Naive thymus-derived CD4-positive, alpha-beta T cell (primary cell): Measurements from ENCODE around the gene SENP1. TPM values are rescaled to one million over a fixed set of nuclear protein-coding genes. Genes with fewer than 3 reads are reported as not detected.
A peak's percentile ranks its signal among the peaks of the same experiment; 100 is the strongest.

Source experiments
- ATAC-seq: fragments of 150-1000 bp; cut with Tn5 transposase; 2 replicates; pipeline ENCODE4 v1.10.0; 2021; ENCODE audit warnings: mild to moderate bottlenecking, moderate library complexity
- CTCF ChIA-PET: fragments of 350-600 bp; sonication (Branson Sonifier 250); formaldehyde crosslinking; loops from one replicate; lab custom pipeline; 2021; ENCODE audit warnings: antibody characterized with exemption; lab: Charles Lee
- POLR2A ChIA-PET: fragments of 350-600 bp; sonication (Branson Sonifier 250); formaldehyde crosslinking; loops from one replicate; lab custom pipeline; 2021; ENCODE audit warnings: antibody characterized with exemption, inconsistent platforms; lab: Charles Lee
- DNase-seq, 9 donors: peaks; one replicate each; pipeline versions ENCODE4 v3.0.0 to v3.0.0-alpha.2; 2020 to 2022; ENCODE audit warnings: mixed read lengths in 1 of 9
- H3K27ac ChIP-seq: one replicate; pipeline ENCODE4 v1.7.0; 2013; ENCODE audit warnings: mild to moderate bottlenecking, low read depth, low read length, moderate library complexity
- H3K27me3 ChIP-seq, 2 donors: one replicate each; pipeline ENCODE4 v1.7.0; 2013; ENCODE audit warnings: low read length in 2 of 2, mild to moderate bottlenecking in 2 of 2, moderate library complexity in 2 of 2; ENCODE audit not compliant: control insufficient read depth in 2 of 2, insufficient read depth in 2 of 2
- H3K36me3 ChIP-seq, 3 experiments: 1 replicate in 2 of 3; 2 replicates in 1 of 3; pipeline ENCODE4 v1.7.0; 2013; ENCODE audit warnings: low read length in 3 of 3, mild to moderate bottlenecking in 3 of 3, moderate library complexity in 1 of 3; ENCODE audit not compliant: insufficient read depth in 3 of 3, control insufficient read depth in 2 of 3
- H3K4me1 ChIP-seq, 2 donors: one replicate each; pipeline ENCODE4 v1.7.0; 2013; ENCODE audit warnings: low read length in 2 of 2, mild to moderate bottlenecking in 2 of 2, moderate library complexity in 1 of 2; ENCODE audit not compliant: control insufficient read depth in 2 of 2, insufficient read depth in 2 of 2
- H3K4me3 ChIP-seq: 2 replicates; pipeline ENCODE4 v1.7.0; 2013; ENCODE audit warnings: mild to moderate bottlenecking, low read length
- H3K9me3 ChIP-seq, 3 experiments: 1 replicate in 2 of 3; 2 replicates in 1 of 3; pipeline ENCODE4 v1.7.0; 2013; ENCODE audit warnings: low read length in 3 of 3; ENCODE audit not compliant: control insufficient read depth in 2 of 3
- H3K27ac Mint-ChIP-seq, 9 donors: one replicate each; pipeline ENCODE4 v1.8.0; 2020 to 2022; ENCODE audit warnings: mixed read lengths in 9 of 9, mild to moderate bottlenecking in 8 of 9, moderate library complexity in 5 of 9, inconsistent platforms in 2 of 9
- H3K27me3 Mint-ChIP-seq, 5 donors: one replicate each; pipeline ENCODE4 v1.8.0; 2021 to 2022; ENCODE audit warnings: mixed read lengths in 5 of 5, mild to moderate bottlenecking in 1 of 5
- H3K36me3 Mint-ChIP-seq, 5 donors: one replicate each; pipeline ENCODE4 v1.8.0; 2020 to 2022; ENCODE audit warnings: mixed read lengths in 5 of 5, mild to moderate bottlenecking in 3 of 5, inconsistent platforms in 1 of 5
- H3K4me1 Mint-ChIP-seq, 7 donors: one replicate each; pipeline ENCODE4 v1.8.0; 2020 to 2022; ENCODE audit warnings: mixed read lengths in 7 of 7, mild to moderate bottlenecking in 3 of 7, inconsistent platforms in 1 of 7
- H3K4me3 Mint-ChIP-seq, 10 donors: one replicate each; pipeline ENCODE4 v1.8.0; 2020 to 2022; ENCODE audit warnings: mild to moderate bottlenecking in 10 of 10, mixed read lengths in 10 of 10, moderate library complexity in 6 of 10, inconsistent platforms in 2 of 10
- H3K9me3 Mint-ChIP-seq, 11 donors: one replicate each; pipeline ENCODE4 v1.8.0; 2020 to 2022; ENCODE audit warnings: mixed read lengths in 11 of 11, mild to moderate bottlenecking in 4 of 11, inconsistent platforms in 1 of 11, moderate library complexity in 1 of 11
- intact Hi-C, 2 donors: fragments of 100-400 bp; cut with micrococcal nuclease; formaldehyde crosslinking; loops; one replicate each; pipeline ENCODE4 v1.15.1; 2023
- polyA plus RNA-seq, 2 donors: library from polyadenylated mRNA; unstranded; fragments of 300-500 nt; fragmentation: Illumina TruSeq; gene quantifications; one replicate each; pipeline ENCODE4 v1.2.3, GENCODE V29; 2021
- total RNA-seq, 6 experiments: library from RNA in 5 of 6; stranded (reverse) in 5 of 6; gene quantifications; 1 replicate in 5 of 6; 2 replicates in 1 of 6; pipeline ENCODE4 v1.2.3 and lab custom pipeline; 2021 to 2026

SENP1 gene
- total and polyA plus RNA-seq, 7 experiments from 2014 or later, result 12.0 to 41.9 (median 23.2) TPM

DNA sequence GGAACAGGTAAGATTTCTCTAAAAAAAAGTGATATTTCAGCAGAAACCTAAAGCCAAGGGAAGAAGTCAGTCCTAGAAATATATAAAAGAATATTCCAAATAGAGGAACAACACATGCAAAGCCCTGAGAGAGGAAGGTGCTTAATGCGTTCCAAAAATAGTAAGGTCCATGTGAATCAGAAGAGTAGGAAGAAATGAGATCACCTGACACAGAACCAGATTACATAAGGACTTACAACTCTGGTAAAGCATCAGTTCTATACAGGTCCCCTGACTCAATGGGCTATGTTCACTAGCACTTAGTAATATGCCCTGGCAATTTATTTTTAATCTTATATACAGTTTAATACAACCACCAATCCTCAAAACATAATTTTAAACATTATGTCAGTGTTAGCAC is 30.0 kb downstream of the SENP1 start:
- DNase-seq, result no peak
- CTCF ChIA-PET, result no interaction called here
- Mint-ChIP-seq H3K9me3 (peaks cover 0 to 2% (median 0%) of the 10 kb centered on the region in 11 donors), H3K27ac (peak overlapping the region in 1 of 9 donors; percentile 76), H3K36me3 (peaks cover 12 to 50% (median 18%) of the 10 kb centered on the region in 5 donors), H3K4me3 (no peak overlapping the region), H3K27me3 (no peaks in the 10 kb centered on the region), H3K4me1 (peaks cover 0 to 5% (median 0%) of the 10 kb centered on the region in 7 donors)
- intact Hi-C loops, result no loop called here
- H3K27me3 ChIP-seq, result no peaks in the 10 kb centered on the region
- H3K9me3 ChIP-seq, result no peaks in the 10 kb centered on the region
- H3K4me1 ChIP-seq, result no peaks in the 10 kb centered on the region
- H3K4me3 ChIP-seq, result no peak overlapping the region
- ATAC-seq, result no peak
- peaks cover 8 to 42% (median 11%) of the 10 kb centered on the region in 3 experiments for H3K36me3 ChIP-seq
- no peak overlapping the region for H3K27ac ChIP-seq
- POLR2A ChIA-PET, result interaction anchor here (0.6 kb wide), 1 partner anchor 29 kb away, joined by 5 read pairs; the partner anchor contains the start of gene SENP1

DNA sequence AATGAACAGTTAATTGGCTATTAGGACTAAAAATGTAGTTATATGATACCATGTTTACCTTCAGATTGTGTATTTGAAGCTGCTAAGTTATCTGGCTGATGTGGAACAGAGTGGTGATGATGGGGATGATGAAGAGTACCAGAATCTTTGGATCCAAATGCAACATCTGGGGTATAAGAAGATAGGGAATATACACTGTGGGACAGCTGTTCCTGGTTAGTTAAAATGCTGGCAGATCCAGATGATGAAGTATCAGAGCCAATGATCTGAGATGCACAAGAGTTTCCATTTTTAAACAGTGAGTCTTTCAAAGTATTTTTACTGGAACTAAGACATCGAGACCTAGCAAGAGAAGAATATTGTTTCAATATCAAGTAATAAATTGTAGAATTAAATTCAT is 31.6 kb downstream of the SENP1 start:
- ATAC-seq (no peak), DNase-seq (no peak)
- intact Hi-C loops, result no loop called here
- Histone ChIP-seq H3K36me3 (peaks cover 11 to 48% (median 13%) of the 10 kb centered on the region in 3 experiments), H3K27me3 (no peaks in the 10 kb centered on the region), H3K9me3 (no peaks in the 10 kb centered on the region), H3K4me1 (no peaks in the 10 kb centered on the region), H3K4me3 (no peak overlapping the region), H3K27ac (no peak overlapping the region)
- Mint-ChIP-seq H3K36me3 (peaks cover 19 to 53% (median 26%) of the 10 kb centered on the region in 5 donors), H3K27ac (no peak overlapping the region), H3K27me3 (no peaks in the 10 kb centered on the region), H3K4me1 (peaks cover 0 to 5% (median 0%) of the 10 kb centered on the region in 7 donors), H3K4me3 (no peak overlapping the region), H3K9me3 (peaks cover 0 to 2% (median 0%) of the 10 kb centered on the region in 11 donors)
- POLR2A ChIA-PET, result no interaction called here
- CTCF ChIA-PET, result interaction anchor here (0.7 kb wide), 1 partner anchor 174 kb away, joined by 3 read pairs; no protein-coding TSS in a partner anchor

DNA sequence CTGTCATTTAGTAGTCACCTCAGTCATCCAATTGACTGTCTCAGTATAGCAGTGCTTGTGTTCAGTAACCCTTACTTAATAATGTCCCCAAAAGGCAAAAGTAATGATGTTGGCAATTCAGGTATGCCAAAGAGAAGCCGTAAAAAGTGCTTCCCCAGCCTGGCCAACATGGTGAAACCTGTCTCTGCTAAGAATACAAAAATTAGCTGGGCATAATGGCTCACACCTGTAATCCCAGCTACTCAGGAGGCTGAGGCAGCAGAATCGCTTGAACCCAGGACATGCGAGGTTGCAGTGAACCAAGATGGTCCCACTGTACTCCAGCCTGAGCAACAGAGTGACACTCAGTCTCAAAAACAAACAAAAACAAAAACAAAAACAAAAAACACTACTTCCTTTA is 33.6 kb downstream of the SENP1 start:
- intact Hi-C loops, result no loop called here
- Histone ChIP-seq H3K4me1 (no peaks in the 10 kb centered on the region), H3K9me3 (no peaks in the 10 kb centered on the region), H3K36me3 (peaks cover 13 to 62% (median 14%) of the 10 kb centered on the region in 3 experiments), H3K27me3 (no peaks in the 10 kb centered on the region), H3K27ac (no peak overlapping the region), H3K4me3 (no peak overlapping the region)
- ATAC-seq (no peak), DNase-seq (no peak)
- H3K36me3 Mint-ChIP-seq, result peaks cover 24 to 52% (median 28%) of the 10 kb centered on the region in 5 donors
- peaks cover 0 to 1% (median 0%) of the 10 kb centered on the region in 11 donors for H3K9me3 Mint-ChIP-seq
- peaks cover 0 to 5% (median 0%) of the 10 kb centered on the region in 7 donors for H3K4me1 Mint-ChIP-seq
- ChIA-PET POLR2A (no interaction called here), CTCF (interaction anchor here (1.2 kb wide), 1 partner anchor 91 kb away, joined by 3 read pairs; no protein-coding TSS in a partner anchor)
- H3K27me3 Mint-ChIP-seq, result no peaks in the 10 kb centered on the region
- H3K4me3 Mint-ChIP-seq, result no peak overlapping the region
- no peak overlapping the region for H3K27ac Mint-ChIP-seq

DNA sequence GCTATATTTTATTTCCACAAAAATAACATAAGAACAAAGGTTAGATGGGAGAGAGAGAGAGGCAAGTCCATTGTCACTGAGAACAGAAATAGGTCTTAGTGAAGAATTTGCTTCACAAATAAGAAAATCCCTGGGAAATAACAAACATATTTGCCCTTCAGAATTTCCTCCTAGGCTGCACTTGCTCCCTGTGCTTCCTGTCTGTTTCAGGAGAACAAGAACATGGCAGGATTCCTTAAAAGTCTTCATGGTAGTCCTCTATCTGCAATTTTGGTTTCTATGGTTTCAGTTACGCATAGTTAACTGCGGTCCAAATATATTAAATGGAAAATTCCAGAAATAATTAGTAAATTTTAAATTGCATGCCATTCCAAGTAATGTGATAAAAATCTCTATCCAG is 34.1 kb downstream of the SENP1 start:
- no peak overlapping the region for H3K4me3 Mint-ChIP-seq
- no peak for DNase-seq
- Histone ChIP-seq H3K27ac (no peak overlapping the region), H3K4me1 (no peaks in the 10 kb centered on the region), H3K36me3 (peaks cover 13 to 65% (median 19%) of the 10 kb centered on the region in 3 experiments), H3K9me3 (no peaks in the 10 kb centered on the region), H3K27me3 (no peaks in the 10 kb centered on the region), H3K4me3 (no peak overlapping the region)
- no peak overlapping the region for H3K27ac Mint-ChIP-seq
- ChIA-PET POLR2A (no interaction called here), CTCF (interaction anchor here (1.2 kb wide), 1 partner anchor 92 kb away, joined by 3 read pairs; no protein-coding TSS in a partner anchor)
- peaks cover 0 to 4% (median 0%) of the 10 kb centered on the region in 7 donors for H3K4me1 Mint-ChIP-seq
- no peak for ATAC-seq
- peaks cover 19 to 52% (median 26%) of the 10 kb centered on the region in 5 donors for H3K36me3 Mint-ChIP-seq
- no peaks in the 10 kb centered on the region for H3K27me3 Mint-ChIP-seq
- intact Hi-C loops, result no loop called here
- H3K9me3 Mint-ChIP-seq, result peaks cover 0 to 1% (median 0%) of the 10 kb centered on the region in 11 donors

DNA sequence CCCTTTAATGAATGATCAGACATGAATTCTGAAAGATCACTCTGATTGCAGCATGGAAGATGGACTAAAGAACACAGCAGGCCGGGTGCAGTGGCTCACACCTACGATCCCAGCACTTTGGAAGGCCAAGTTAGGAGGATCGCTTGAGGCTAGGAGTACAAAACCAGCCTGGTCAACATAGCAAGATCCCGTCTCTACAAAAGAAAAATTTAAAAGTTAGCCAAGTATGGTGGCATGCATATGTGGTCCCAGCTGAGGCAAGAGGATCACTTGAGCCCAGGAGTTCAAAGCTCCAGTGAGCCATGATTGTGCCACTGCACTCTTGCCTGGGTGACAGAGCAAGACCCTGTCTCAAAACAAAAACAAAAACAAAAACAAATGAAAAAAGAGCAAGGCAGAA is 35.1 kb downstream of the SENP1 start:
- no peaks in the 10 kb centered on the region for H3K27me3 Mint-ChIP-seq
- DNase-seq (no peak), ATAC-seq (no peak)
- peak overlapping the region in 2 of 9 donors; percentile 34 to 56 for H3K27ac Mint-ChIP-seq
- H3K9me3 Mint-ChIP-seq, result peaks cover 0 to 1% (median 0%) of the 10 kb centered on the region in 11 donors
- H3K4me3 Mint-ChIP-seq, result no peak overlapping the region
- H3K9me3 ChIP-seq, result no peaks in the 10 kb centered on the region
- no peak overlapping the region for H3K27ac ChIP-seq
- ChIA-PET CTCF (interaction anchor here (0.7 to 1.6 kb wide), 2 partner anchors 94 to 328 kb away, joined by 3 to 5 read pairs; no protein-coding TSS in a partner anchor), POLR2A (no interaction called here)
- peaks cover 0 to 4% (median 0%) of the 10 kb centered on the region in 7 donors for H3K4me1 Mint-ChIP-seq
- peaks cover 14 to 65% (median 19%) of the 10 kb centered on the region in 3 experiments for H3K36me3 ChIP-seq
- no peaks in the 10 kb centered on the region for H3K27me3 ChIP-seq
- H3K36me3 Mint-ChIP-seq, result peaks cover 19 to 58% (median 26%) of the 10 kb centered on the region in 5 donors
- no peak overlapping the region for H3K4me3 ChIP-seq
- intact Hi-C loops, result no loop called here
- no peaks in the 10 kb centered on the region for H3K4me1 ChIP-seq

DNA sequence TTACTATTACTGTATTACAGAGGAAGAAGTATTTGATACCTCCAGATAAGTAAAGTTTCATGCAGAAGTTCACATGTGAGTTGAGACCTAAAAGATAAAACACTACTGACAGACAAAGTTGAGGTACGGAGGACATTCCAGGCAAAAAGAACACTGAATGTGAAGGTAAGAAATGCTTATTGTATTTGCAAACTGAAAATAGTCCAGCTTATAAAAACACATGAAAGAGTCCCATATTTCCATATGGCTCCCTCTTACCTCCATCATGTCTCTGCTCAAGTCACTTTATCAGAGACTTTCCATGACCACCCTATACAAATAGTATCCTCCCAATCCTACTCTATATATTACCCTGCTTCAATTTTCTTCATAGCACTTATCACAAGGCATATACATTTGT is 35.8 kb downstream of the SENP1 start:
- Histone ChIP-seq H3K9me3 (no peaks in the 10 kb centered on the region), H3K27ac (no peak overlapping the region), H3K27me3 (no peaks in the 10 kb centered on the region), H3K4me3 (no peak overlapping the region), H3K4me1 (no peaks in the 10 kb centered on the region), H3K36me3 (peaks cover 19 to 69% (median 21%) of the 10 kb centered on the region in 3 experiments)
- ATAC-seq (no peak), DNase-seq (no peak)
- Mint-ChIP-seq H3K27ac (no peak overlapping the region), H3K27me3 (no peaks in the 10 kb centered on the region), H3K4me1 (peaks cover 0 to 4% (median 0%) of the 10 kb centered on the region in 7 donors), H3K9me3 (peaks cover 0 to 1% (median 0%) of the 10 kb centered on the region in 11 donors), H3K36me3 (peaks cover 19 to 61% (median 30%) of the 10 kb centered on the region in 5 donors), H3K4me3 (no peak overlapping the region)
- ChIA-PET POLR2A (no interaction called here), CTCF (interaction anchor here (1.6 kb wide), 1 partner anchor 94 kb away, joined by 5 read pairs; no protein-coding TSS in a partner anchor)
- intact Hi-C loops, result no loop called here
